ENCODE results near the gene ABHD8. TPM values are rescaled to one million over a fixed set of nuclear protein-coding genes. Genes with fewer than 3 reads are reported as not detected.

Gene ABHD8
- total and polyA plus RNA-seq, 2 of the 4 experiments (the other 2 are of a cell fraction): 3.9 to 10.2 TPM

- Histone ChIP-seq H3K27me3 (ENCODE audit: control insufficient read depth, insufficient read depth, low read length) (no peaks in the 10 kb centered on the region), H3K4me2 (ENCODE audit: low read depth, low read length) (no peak overlapping the region), H3K56ac (ENCODE audit: extremely low read depth, insufficient read depth, low read length) (no peak overlapping the region), H3K79me1 (ENCODE audit: low read depth in 1 of 2, low read length in 2 of 2) (peaks cover 0 to 21% of the 10 kb centered on the region in 2 experiments; a peak in 2 of 4 replicates), H3K4me3 (ENCODE audit: insufficient read depth, low read depth, low read length) (no peak overlapping the region), H3K9me1 (ENCODE audit: insufficient read depth, low read length) (0 out of 2 replicates have a peak, but pooled peaks cover 2% of the 10 kb centered on the region), H2BK5ac (ENCODE audit: low read depth, low read length, poor library complexity, severe bottlenecking) (no peak overlapping the region), H3K27ac (ENCODE audit: insufficient read depth, low read length) (no peak overlapping the region), H3K18ac (ENCODE audit: low read depth, low read length) (no peak overlapping the region), H3K9me3 (ENCODE audit: control insufficient read depth, insufficient read depth, low read length) (no peaks in the 10 kb centered on the region), H4K5ac (ENCODE audit: low read depth, low read length) (no peak overlapping the region), H2BK20ac (ENCODE audit: low read depth, low read length) (no peak overlapping the region), H2AK5ac (ENCODE audit: low read depth, low read length) (no peak overlapping the region), H4K20me1 (ENCODE audit: insufficient read depth, low read length) (peaks cover 8% of the 10 kb centered on the region; the same call in 1 of the 2 replicates), H2AFZ (replicated peaks; ENCODE audit: low read length, poor library complexity) (peak overlapping the region; percentile 26), H4K91ac (ENCODE audit: insufficient read depth, low read depth, low read length) (no peak overlapping the region), H3K36me3 (ENCODE audit: control insufficient read depth, insufficient read depth, low read length) (no peaks in the 10 kb centered on the region), H3K14ac (replicated peaks; ENCODE audit: low read depth, low read length) (no peak overlapping the region), H3K4me1 (ENCODE audit: control insufficient read depth, insufficient read depth, low read length) (peaks cover 8% of the 10 kb centered on the region), H3K9ac (ENCODE audit: low read depth, low read length) (no peak overlapping the region), H2BK120ac (ENCODE audit: low read depth, low read length) (no peak overlapping the region), H4K8ac (ENCODE audit: low read depth in 2 of 2, low read length in 2 of 2) (no peak overlapping the region), H2BK15ac (ENCODE audit: low read depth, low read length) (no peak overlapping the region), H3K23ac (ENCODE audit: low read depth, low read length) (no peak overlapping the region), H2AK9ac (replicated peaks; ENCODE audit: low read depth, low read length, poor library complexity) (peak overlapping the region; percentile 84), H3K4ac (ENCODE audit: low read depth, low read length) (peak overlapping the region; percentile 9; the same call in 1 of the 2 replicates)
- BruUV-seq (replicated peaks): no TSS peak
- DNase-seq (no peak), ATAC-seq (ENCODE audit: low read depth) (no peak)
- in situ Hi-C loops (cut with MboI; ENCODE audit: low sequenced_read_pairs) (no loop called here), intact Hi-C loops (cut with micrococcal nuclease) (no loop called here), dilution Hi-C loops (cut with HindIII; ENCODE audit: low sequenced_read_pairs, unreplicated experiment) (no loop called here)
- 80% methylated on average over 9 of the region's 21 CpGs; no CpG with 5 or more reads in 1 of the 2 experiments for WGBS, 2 experiments (ENCODE audit: extremely low coverage in 2 of 2, insufficient read length in 1 of 2)
- TF ChIP-seq ELK1 (IDR thresholded peaks at IDR 0.05; ENCODE audit: borderline replicate concordance, low read depth, low read length): no peak
- TF ChIP-seq CTCF (conservative IDR thresholded peaks at IDR 0.05; ENCODE audit: low read depth, low read length): no peak
- TF ChIP-seq CEBPB (IDR thresholded peaks at IDR 0.05; ENCODE audit: low read depth, low read length): no peak
- TF ChIP-seq USF2 (IDR thresholded peaks at IDR 0.05; ENCODE audit: low read depth, low read length): no peak
- TF ChIP-seq RFX5 (IDR thresholded peaks at IDR 0.05; ENCODE audit: low read depth, low read length): no peak
- TF ChIP-seq RAD21 (IDR thresholded peaks at IDR 0.05; ENCODE audit: low read length): no peak
- TF ChIP-seq SMC3 (IDR thresholded peaks at IDR 0.05; ENCODE audit: low read depth, low read length): no peak
- TF ChIP-seq MAZ (IDR thresholded peaks at IDR 0.05; ENCODE audit: borderline replicate concordance, low read depth, low read length): no peak
- no peak for TF ChIP-seq NFE2L2 (IDR thresholded peaks at IDR 0.05; ENCODE audit: low read depth, low read length)
- no peak for TF ChIP-seq RCOR1 (IDR thresholded peaks at IDR 0.05; ENCODE audit: insufficient replicate concordance, low read length)
- ChIA-PET CTCF (no interaction called here), POLR2A (ENCODE audit: unreplicated experiment) (no interaction called here)
These were observed 55.0 kb downstream of the ABHD8 start for GRCh38 chr19:17248011-17248776.

Data from IMR-90 (cell line).